DOHH2 (cell line): ENCODE measurements around the gene BTBD17.

Source experiments
- EZH2phosphoT487 ChIP-seq: fragments of 200-600 bp; sonication (generic); IDR thresholded peaks from 2 replicates; pipeline ENCODE4 v1.6.1; 2017; ENCODE audit warnings: borderline replicate concordance, mild to moderate bottlenecking, antibody characterized with exemption, low read length, moderate library complexity, mixed read lengths
- TF ChIP-seq, protein P1 (sequence below): fragments of 200-600 bp; sonication (generic); IDR thresholded peaks from one replicate; pipeline ENCODE4 v1.5.1; 2014; ENCODE audit warnings: antibody characterized with exemption, mild to moderate bottlenecking, low read depth, low read length; ENCODE audit not compliant: poor library complexity, severe bottlenecking

DNA sequence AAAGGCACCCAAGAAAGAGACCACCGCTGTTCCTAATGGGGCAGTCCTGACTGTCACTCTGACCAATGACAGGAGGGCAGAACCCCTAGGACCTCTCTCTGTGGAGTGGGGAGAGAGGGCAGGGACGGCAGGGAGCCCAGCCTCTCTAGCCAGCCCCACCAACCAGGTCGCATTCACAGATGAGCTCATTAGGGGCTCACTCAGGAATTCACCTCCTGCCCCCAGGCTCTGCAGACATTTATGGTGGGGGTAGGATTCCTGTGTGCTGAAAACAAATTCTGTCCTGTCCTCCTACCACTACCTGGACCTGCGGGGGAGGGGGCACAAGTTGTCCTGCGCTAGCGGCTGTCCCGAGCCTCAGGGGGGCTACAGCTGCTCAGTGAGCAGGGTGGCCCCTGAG lies 42.5 kb upstream of the BTBD17 start:
- TF ChIP-seq, protein P1, sequence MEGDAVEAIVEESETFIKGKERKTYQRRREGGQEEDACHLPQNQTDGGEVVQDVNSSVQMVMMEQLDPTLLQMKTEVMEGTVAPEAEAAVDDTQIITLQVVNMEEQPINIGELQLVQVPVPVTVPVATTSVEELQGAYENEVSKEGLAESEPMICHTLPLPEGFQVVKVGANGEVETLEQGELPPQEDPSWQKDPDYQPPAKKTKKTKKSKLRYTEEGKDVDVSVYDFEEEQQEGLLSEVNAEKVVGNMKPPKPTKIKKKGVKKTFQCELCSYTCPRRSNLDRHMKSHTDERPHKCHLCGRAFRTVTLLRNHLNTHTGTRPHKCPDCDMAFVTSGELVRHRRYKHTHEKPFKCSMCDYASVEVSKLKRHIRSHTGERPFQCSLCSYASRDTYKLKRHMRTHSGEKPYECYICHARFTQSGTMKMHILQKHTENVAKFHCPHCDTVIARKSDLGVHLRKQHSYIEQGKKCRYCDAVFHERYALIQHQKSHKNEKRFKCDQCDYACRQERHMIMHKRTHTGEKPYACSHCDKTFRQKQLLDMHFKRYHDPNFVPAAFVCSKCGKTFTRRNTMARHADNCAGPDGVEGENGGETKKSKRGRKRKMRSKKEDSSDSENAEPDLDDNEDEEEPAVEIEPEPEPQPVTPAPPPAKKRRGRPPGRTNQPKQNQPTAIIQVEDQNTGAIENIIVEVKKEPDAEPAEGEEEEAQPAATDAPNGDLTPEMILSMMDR = no peak
- no peak for TF ChIP-seq EZH2phosphoT487
